K562 (cell line): ENCODE data around the gene CDKL5. TPM values are rescaled to one million over a fixed set of nuclear protein-coding genes. Genes with fewer than 3 reads are reported as not detected.
"Not testable (repeated sequence)": the region's sequence is repeated elsewhere in the genome, so short reads cannot be mapped to it uniquely, and the experiment has no call there.

Experiments used
- ATAC-seq: fragments of 200-7000 bp; cut with Tn5 transposase; 3 replicates; pipeline ENCODE4 v1.9.1; 2020; ENCODE audit warnings: moderate library complexity
- BruUV-seq: library from RNA; stranded (reverse); fragments of 400-500 nt; replicated peaks from 2 replicates; lab custom pipeline; 2021; lab: Mats Ljungman, UMichigan
- CTCF ChIA-PET: fragments of 300-600 bp; formaldehyde crosslinking; extraction: SDS; loops from one replicate; lab custom pipeline; 2021; ENCODE audit warnings: low intra/inter-chr PET ratio; lab: Yijun Ruan, JAX
- POLR2A ChIA-PET: fragments of 300-600, 350-650 bp; sonication (Branson Sonifier 250); formaldehyde crosslinking; extraction: SDS; loops from one replicate; lab custom pipeline; 2021; ENCODE audit warnings: antibody characterized with exemption, inconsistent platforms; lab: Yijun Ruan, JAX
- DNase-seq, 4 experiments: peaks; one replicate each; pipeline versions ENCODE4 v3.0.0 to v3.0.0-alpha.2; 2011 to 2018; ENCODE audit warnings: low spot score in 3 of 4, mixed read lengths in 3 of 4; ENCODE audit errors: extremely low read depth in 1 of 4
- FAIRE-seq: peaks from 2 replicates; lab custom pipeline; 2011; peaks lifted over from hg19 to GRCh38; lab: Jason Lieb, UNC
- H2AFZ ChIP-seq: 2 replicates; pipeline ENCODE4 v1.6.0; 2011; ENCODE audit warnings: low read depth, low read length, control low read depth, inconsistent platforms
- H3K27ac ChIP-seq: fragments of 200-600 bp; 3 replicates; pipeline ENCODE4 v1.8.0; 2011; ENCODE audit warnings: low read depth, mild to moderate bottlenecking, control low read depth, inconsistent platforms, low read length, moderate library complexity, mixed read lengths; ENCODE audit errors: extremely low read depth
- H3K27me3 ChIP-seq, 2 experiments: fragments of 300-600 bp in 1 of 2; 2 replicates in 1 of 2; 3 replicates in 1 of 2; pipeline versions ENCODE4 v1.6.0 to v1.8.0; 2011; ENCODE audit warnings: inconsistent platforms in 2 of 2, low read length in 2 of 2, mild to moderate bottlenecking in 1 of 2, mixed read lengths in 1 of 2, moderate library complexity in 1 of 2; ENCODE audit not compliant: control insufficient read depth in 2 of 2, insufficient read depth in 2 of 2
- H3K36me3 ChIP-seq: fragments of 300-600 bp; 3 replicates; pipeline ENCODE4 v1.8.0; 2011; ENCODE audit warnings: mild to moderate bottlenecking, low read length, inconsistent platforms; ENCODE audit not compliant: control insufficient read depth, insufficient read depth
- H3K4me1 ChIP-seq, 2 experiments: fragments of 200-600 bp in 1 of 2; replicated peaks in 1 of 2; 2 replicates in 1 of 2; 3 replicates in 1 of 2; pipeline versions ENCODE4 v1.5.1 to v1.8.0; 2011; ENCODE audit warnings: inconsistent platforms in 2 of 2, low read length in 2 of 2, mild to moderate bottlenecking in 1 of 2, mixed read lengths in 1 of 2, moderate library complexity in 1 of 2; ENCODE audit not compliant: control insufficient read depth in 2 of 2, insufficient read depth in 2 of 2
- H3K4me2 ChIP-seq: 2 replicates; pipeline ENCODE4 v1.6.1; 2011; ENCODE audit warnings: low read length, control low read depth, inconsistent platforms, mixed read lengths; ENCODE audit not compliant: insufficient read depth
- H3K4me3 ChIP-seq: fragments of 200-600 bp; sonication (generic), shearing (Covaris generic); 2 replicates; pipeline ENCODE4 v1.5.1; 2016; ENCODE audit warnings: control low read depth, inconsistent platforms
- H3K79me2 ChIP-seq: fragments of 200-600 bp; 3 replicates; pipeline ENCODE4 v1.8.0; 2011; ENCODE audit warnings: low read length, inconsistent platforms; ENCODE audit not compliant: control insufficient read depth, insufficient read depth
- H3K9ac ChIP-seq, 2 experiments: 2 replicates each; pipeline versions ENCODE4 v1.6.0 to v1.6.1; 2011; ENCODE audit warnings: low read depth in 2 of 2, low read length in 2 of 2, control low read depth in 1 of 2, inconsistent platforms in 1 of 2, mild to moderate bottlenecking in 1 of 2, mixed read lengths in 1 of 2; ENCODE audit not compliant: insufficient read depth in 1 of 2
- H3K9me1 ChIP-seq: one replicate; pipeline ENCODE4 v1.6.0; 2011; ENCODE audit warnings: inconsistent platforms, mild to moderate bottlenecking, low read length, moderate library complexity; ENCODE audit not compliant: control insufficient read depth, insufficient read depth
- H3K9me3 ChIP-seq: replicated peaks from 2 replicates; pipeline ENCODE4 v1.5.1; 2011; ENCODE audit warnings: low read depth, low read length, inconsistent platforms; ENCODE audit not compliant: control insufficient read depth, insufficient read depth
- H4K20me1 ChIP-seq: replicated peaks from 2 replicates; pipeline ENCODE4 v1.6.1; 2011; ENCODE audit warnings: low read length, inconsistent platforms, mixed read lengths; ENCODE audit not compliant: control insufficient read depth, insufficient read depth
- AFF1 ChIP-seq, 2 experiments: fragments of 450-650 bp; IDR thresholded peaks; 2 replicates each; pipeline ENCODE4 v1.6.1; 2018; ENCODE audit warnings: mild to moderate bottlenecking in 2 of 2, low read depth in 1 of 2; ENCODE audit not compliant: partially characterized antibody in 2 of 2
- CBX8 ChIP-seq: fragments of 200-600 bp; sonication (generic); IDR thresholded peaks from 2 replicates; pipeline ENCODE4 v1.6.1; 2012; ENCODE audit warnings: borderline replicate concordance, mixed run types, low read depth, mild to moderate bottlenecking, moderate library complexity, mixed read lengths, low read length, control low read depth, inconsistent platforms; ENCODE audit not compliant: poor library complexity, severe bottlenecking; ENCODE audit errors: extremely low read depth
- KLF13 ChIP-seq: fragments of 450-650 bp; IDR thresholded peaks from 2 replicates; pipeline ENCODE4 v1.6.1; 2016; ENCODE audit warnings: missing genetic modification characterization, low read depth, mild to moderate bottlenecking, missing compliant biosample characterization, moderate library complexity, borderline replicate concordance
- KLF16 ChIP-seq: IDR thresholded peaks from 2 replicates; pipeline ENCODE4 v1.6.1; 2016; ENCODE audit warnings: antibody characterized with exemption
- PTRF ChIP-seq: fragments of 450-650 bp; IDR thresholded peaks from 2 replicates; pipeline ENCODE4 v1.6.1; 2016; ENCODE audit warnings: mild to moderate bottlenecking, missing genetic modification characterization, missing compliant biosample characterization
- TEAD4 ChIP-seq, 2 experiments: sonication (generic) in 1 of 2; formaldehyde crosslinking in 1 of 2; IDR thresholded peaks; 2 replicates each; pipeline versions ENCODE4 v1.6.1 to v1.8.0; 2012 to 2022; ENCODE audit warnings: borderline replicate concordance in 1 of 2, inconsistent platforms in 1 of 2, low read length in 1 of 2, mild to moderate bottlenecking in 1 of 2, missing genetic modification reagents in 1 of 2
- ZNF79 ChIP-seq: fragments of 250-450 bp; sonication (Bioruptor Pico); IDR thresholded peaks from 2 replicates; pipeline ENCODE4 v1.4.0; 2020; ENCODE audit warnings: low read depth, mild to moderate bottlenecking, moderate library complexity
- WGBS: fragments of 100-300 bp; shearing (Covaris generic); methylation state at CpG from one replicate; pipeline ENCODE4 v1.1.6; 2016; ENCODE audit warnings: low coverage, mixed read lengths; ENCODE audit not compliant: insufficient coverage; ENCODE audit errors: missing lambda C conversion rate; 5-methylcytosine and 5-hydroxymethylcytosine counted together
- in situ Hi-C: fragments of 300-500 bp; cut with MboI; formaldehyde crosslinking; loops from 4 replicates; pipeline ENCODE4 v1.15.0; 2018; ENCODE audit warnings: inconsistent platforms, mixed read lengths
- intact Hi-C: fragments of 100-400 bp; cut with micrococcal nuclease; formaldehyde crosslinking; loops from 2 replicates; pipeline ENCODE4 v1.14.2; 2022
- polyA plus RNA-seq, 8 experiments: library from polyadenylated mRNA; depleted of rRNA in 4 of 8; stranded (reverse) in 5 of 8; unstranded in 3 of 8; fragments of >200 nt; fragmentation: Nextera tagmentation in 2 of 8; fragmentation: Illumina TruSeq in 1 of 8; extraction: Ambion mirVana in 2 of 8; extraction: Trizol in 1 of 8; gene quantifications; 2 replicates each; pipeline versions ENCODE4 v1.2.1 to v1.2.3, GENCODE V29; 2011 to 2014; ENCODE audit warnings: inconsistent platforms in 1 of 8, missing spikeins in 1 of 8
- total RNA-seq, 7 experiments: library from RNA; depleted of rRNA in 6 of 7; stranded (reverse); fragments of >200 nt in 6 of 7; fragmentation: Illumina TruSeq in 2 of 7; extraction: Trizol in 2 of 7; gene quantifications; 2 replicates each; pipeline versions ENCODE4 v1.2.1 to v1.2.3, GENCODE V29; 2011 to 2021; ENCODE audit warnings: low replicate concordance in 1 of 7

CDKL5 gene
- total and polyA plus RNA-seq, 9 of the 15 experiments (the other 6 are each of a cell fraction or from before 2014, with no cell fraction given) = under 0.01 to 0.21 (median 0.04) TPM

GRCh38 chrX:18426004-18426320 is 554 bp downstream of the CDKL5 start (continued):
- TF ChIP-seq AFF1 (IDR thresholded peaks at IDR 0.05; ENCODE audit: low read depth in 1 of 2, partially characterized antibody in 2 of 2) (no peak), KLF16 (no peak), TEAD4 (IDR thresholded peaks at IDR 0.05; ENCODE audit: low read length) (no peak), TEAD4 (CRISPR knock-in tag; IDR thresholded peaks at IDR 0.05; ENCODE audit: borderline replicate concordance) (no peak), KLF13 (tag) (no peak), ZNF79 (no peak)

- no peak overlapping the region for H2AFZ ChIP-seq
- no peaks in the 10 kb centered on the region for H3K9me1 ChIP-seq
- H3K79me2 ChIP-seq = no peaks in the 10 kb centered on the region
- H4K20me1 ChIP-seq = no peaks in the 10 kb centered on the region
- no peaks in the 10 kb centered on the region for H3K9me3 ChIP-seq
- peaks cover 0 to 16% of the 10 kb centered on the region in 2 experiments; a peak in 3 of 5 replicates for H3K4me1 ChIP-seq
- no peak overlapping the region for H3K9ac ChIP-seq
- intact Hi-C loops (no loop called here), in situ Hi-C loops (no loop called here)
- peak; percentile 62 for TF ChIP-seq CBX8
- TF ChIP-seq PTRF = no peak
- no peak for FAIRE-seq
- H3K4me2 ChIP-seq = no peak overlapping the region
- no peaks in the 10 kb centered on the region for H3K36me3 ChIP-seq
- H3K27ac ChIP-seq = no peak overlapping the region
- ChIA-PET POLR2A (no interaction called here), CTCF (no interaction called here)
- H3K4me3 ChIP-seq = no peak overlapping the region
- 19% methylated on average over 4 of the region's 5 CpGs for WGBS
- ATAC-seq = no peak
- no TSS peak for BruUV-seq
- peaks cover 0 to 4% of the 10 kb centered on the region in 2 experiments; a peak in 3 of 5 replicates for H3K27me3 ChIP-seq
- no peak for DNase-seq
These were observed 2.6 kb downstream of the CDKL5 start for GRCh38 chrX:18428006-18428405.

GRCh38 chrX:18433288-18433687 is 7.9 kb downstream of the CDKL5 start:
- H3K79me2 ChIP-seq, CTCF ChIA-PET, H3K27me3 ChIP-seq, H4K20me1 ChIP-seq, H2AFZ ChIP-seq, intact Hi-C loops, H3K9me1 ChIP-seq, BruUV-seq, H3K9ac ChIP-seq, H3K4me2 ChIP-seq, POLR2A ChIA-PET, DNase-seq, ATAC-seq, H3K27ac ChIP-seq, H3K36me3 ChIP-seq, H3K4me3 ChIP-seq, FAIRE-seq, H3K9me3 ChIP-seq, in situ Hi-C loops, H3K4me1 ChIP-seq: not testable (repeated sequence)
- WGBS = 7% methylated on average over 9 of the region's 14 CpGs
